GM23338 (cell line): Measurements from ENCODE around the gene CDIPT. TPM values are rescaled to one million over a fixed set of nuclear protein-coding genes. Genes with fewer than 3 reads are reported as not detected.

Source experiments
- ATAC-seq: fragments of 200-7000 bp; cut with Tn5 transposase; 3 replicates; pipeline ENCODE4 v1.9.1; 2020
- DNase-seq: peaks from one replicate; pipeline ENCODE4 v3.0.0-alpha.2; 2015; ENCODE audit warnings: low spot score
- H2AFZ ChIP-seq: fragments of 200-600 bp; sonication (generic); 2 replicates; pipeline ENCODE4 v1.8.0; 2016; ENCODE audit warnings: antibody characterized with exemption, mild to moderate bottlenecking, moderate library complexity
- H3F3A ChIP-seq: fragments of 200-600 bp; sonication (generic); replicated peaks from 2 replicates; pipeline ENCODE4 v1.8.0; 2017; ENCODE audit warnings: antibody characterized with exemption, mixed run types, low read depth
- H3K27ac ChIP-seq: fragments of 200-600 bp; sonication (generic); 2 replicates; pipeline ENCODE4 v1.6.1; 2016; ENCODE audit warnings: low read depth
- H3K27me3 ChIP-seq: fragments of 200-600 bp; sonication (generic); 2 replicates; pipeline ENCODE4 v1.8.0; 2016; ENCODE audit warnings: mild to moderate bottlenecking, mixed run types, moderate library complexity; ENCODE audit not compliant: insufficient read depth
- H3K36me3 ChIP-seq: fragments of 200-600 bp; sonication (generic); 2 replicates; pipeline ENCODE4 v1.8.0; 2016; ENCODE audit warnings: mild to moderate bottlenecking; ENCODE audit not compliant: insufficient read depth
- H3K4me1 ChIP-seq: fragments of 200-600 bp; sonication (generic); 2 replicates; pipeline ENCODE4 v1.8.0; 2016; ENCODE audit warnings: mild to moderate bottlenecking, moderate library complexity; ENCODE audit not compliant: insufficient read depth
- H3K4me2 ChIP-seq: fragments of 200-600 bp; sonication (generic); 2 replicates; pipeline ENCODE4 v1.7.1; 2017; ENCODE audit warnings: mixed run types
- H3K4me3 ChIP-seq: fragments of 200-600 bp; sonication (generic); 2 replicates; pipeline ENCODE4 v1.6.1; 2016; ENCODE audit warnings: mixed run types
- H3K79me2 ChIP-seq: fragments of 200-600 bp; sonication (generic); replicated peaks from 2 replicates; pipeline ENCODE4 v1.8.0; 2017; ENCODE audit warnings: mild to moderate bottlenecking; ENCODE audit not compliant: insufficient read depth
- H3K9me2 ChIP-seq: fragments of 200-600 bp; sonication (generic); 2 replicates; pipeline ENCODE4 v1.8.0; 2017; ENCODE audit not compliant: insufficient read depth
- H4K20me1 ChIP-seq: fragments of 200-600 bp; sonication (generic); replicated peaks from 2 replicates; pipeline ENCODE4 v1.8.0; 2017; ENCODE audit warnings: mild to moderate bottlenecking; ENCODE audit not compliant: insufficient read depth
- H3K27ac Mint-ChIP-seq: 2 replicates; pipeline ENCODE4 v1.8.0; 2020; ENCODE audit warnings: inconsistent platforms, mild to moderate bottlenecking, moderate library complexity, mixed read lengths
- H3K27me3 Mint-ChIP-seq: 3 replicates; pipeline ENCODE4 v1.8.0; 2022; ENCODE audit warnings: low read depth, mild to moderate bottlenecking, moderate library complexity, mixed read lengths, inconsistent platforms; ENCODE audit not compliant: insufficient read depth, poor library complexity
- H3K36me3 Mint-ChIP-seq: 3 replicates; pipeline ENCODE4 v1.8.0; 2021; ENCODE audit warnings: low read depth, mild to moderate bottlenecking, inconsistent platforms, moderate library complexity, mixed read lengths
- H3K4me1 Mint-ChIP-seq: 3 replicates; pipeline ENCODE4 v1.8.0; 2020; ENCODE audit warnings: mild to moderate bottlenecking, inconsistent platforms, mixed read lengths
- H3K4me3 Mint-ChIP-seq: 3 replicates; pipeline ENCODE4 v1.8.0; 2021; ENCODE audit warnings: moderate library complexity, mild to moderate bottlenecking, inconsistent platforms, mixed read lengths
- H3K9me3 Mint-ChIP-seq: 3 replicates; pipeline ENCODE4 v1.8.0; 2020; ENCODE audit warnings: moderate library complexity, mild to moderate bottlenecking, inconsistent platforms, mixed read lengths
- CREB1 ChIP-seq: fragments of 250-450 bp; sonication (Bioruptor Pico); IDR thresholded peaks from 2 replicates; pipeline ENCODE4 v1.5.0; 2020; ENCODE audit warnings: low read depth, mild to moderate bottlenecking, moderate library complexity
- EZH2 ChIP-seq: fragments of 200-600 bp; sonication (generic); IDR thresholded peaks from one replicate; pipeline ENCODE4 v1.8.0; 2017; ENCODE audit warnings: antibody characterized with exemption, mild to moderate bottlenecking, low read depth; ENCODE audit not compliant: unreplicated experiment
- JUNB ChIP-seq: IDR thresholded peaks from one replicate; pipeline ENCODE4 v1.6.1; 2016; ENCODE audit warnings: antibody characterized with exemption; ENCODE audit not compliant: unreplicated experiment
- NANOG ChIP-seq: IDR thresholded peaks from 2 replicates; pipeline ENCODE4 v1.6.1; 2016; ENCODE audit warnings: antibody characterized with exemption, borderline replicate concordance
- POLR2AphosphoS5 ChIP-seq: IDR thresholded peaks from 2 replicates; pipeline ENCODE4 v1.6.1; 2016; ENCODE audit warnings: antibody characterized with exemption, low read depth
- polyA plus RNA-seq: library from polyadenylated mRNA; unstranded; fragments of >200 nt; fragmentation: Nextera tagmentation; extraction: Ambion mirVana; gene quantifications from 2 replicates; pipeline ENCODE4 v1.2.1, GENCODE V29; 2016
- total RNA-seq: library from RNA; depleted of rRNA; stranded (reverse); fragments of >200 nt; shearing (Covaris generic); gene quantifications from 2 replicates; pipeline ENCODE4 v1.2.3, GENCODE V29; 2014
- TF ChIP-seq, protein P1 (sequence below): fragments of 250-450 bp; sonication (Bioruptor Pico); IDR thresholded peaks from 2 replicates; pipeline ENCODE4 v1.5.0; 2020; ENCODE audit warnings: mild to moderate bottlenecking, moderate library complexity
- TF ChIP-seq, protein P2 (sequence below), 2 experiments: fragments of 200-600 bp in 1 of 2; sonication (generic) in 1 of 2; conservative IDR thresholded peaks; 2 replicates each; pipeline versions ENCODE4 v1.5.1 to v1.6.1; 2016 to 2017; ENCODE audit warnings: antibody characterized with exemption in 2 of 2, low read depth in 2 of 2, mild to moderate bottlenecking in 2 of 2, moderate library complexity in 1 of 2
- TF ChIP-seq, protein P3 (sequence below): IDR thresholded peaks from 2 replicates; pipeline ENCODE4 v1.6.1; 2016; ENCODE audit warnings: antibody characterized with exemption

Gene CDIPT
- total and polyA plus RNA-seq, 2 experiments from 2014 or later, result 36.2 to 78.1 TPM

DNA sequence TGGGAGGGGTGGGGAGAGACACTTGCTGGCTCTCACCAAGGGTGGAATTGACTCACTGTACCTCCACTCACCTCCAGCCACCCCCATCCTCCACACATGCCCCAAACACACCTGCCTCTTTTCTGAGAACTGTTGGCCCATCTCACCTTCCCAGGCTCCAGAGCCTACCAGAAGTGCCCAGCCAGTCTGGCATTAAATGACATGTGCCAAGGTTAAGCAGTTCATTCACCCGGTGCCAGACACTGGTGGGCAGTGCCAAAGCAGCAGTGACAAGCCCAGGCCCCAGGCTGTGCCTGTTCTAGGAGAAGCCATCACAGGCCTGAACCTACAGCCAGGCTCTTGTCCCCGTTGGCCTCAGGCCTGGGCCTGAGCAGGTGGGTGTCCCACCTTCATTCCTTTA, 31.5 kb downstream of the CDIPT start:
- no peak overlapping the region for H3K4me2 ChIP-seq
- no peaks in the 10 kb centered on the region for H3K36me3 Mint-ChIP-seq
- H3K36me3 ChIP-seq, result no peaks in the 10 kb centered on the region

DNA sequence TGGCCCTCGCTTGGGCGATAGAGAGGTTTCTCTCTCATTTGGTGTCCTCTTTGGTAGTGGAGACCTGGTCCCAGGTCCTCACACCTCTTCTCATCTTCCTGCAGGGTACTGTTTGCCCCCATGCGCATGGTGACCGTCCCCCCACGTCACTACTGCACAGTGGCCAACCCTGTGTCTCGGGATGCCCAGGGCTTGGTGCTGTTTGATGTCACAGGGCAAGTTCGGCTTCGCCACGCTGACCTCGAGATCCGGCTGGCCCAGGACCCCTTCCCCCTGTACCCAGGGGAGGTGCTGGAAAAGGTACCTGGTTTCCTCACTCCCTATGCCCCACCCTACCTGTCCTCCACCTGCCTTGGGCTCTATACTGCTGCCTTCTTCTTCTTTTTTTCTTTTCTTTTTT, 32.3 kb downstream of the CDIPT start:
- Histone ChIP-seq H3K27me3 (no peaks in the 10 kb centered on the region), H3K9me2 (no peaks in the 10 kb centered on the region), H4K20me1 (no peaks in the 10 kb centered on the region), H3K4me2 (no peak overlapping the region), H3F3A (no peaks in the 10 kb centered on the region; the same call in 1 of the 2 replicates), H3K36me3 (no peaks in the 10 kb centered on the region), H3K4me1 (no peaks in the 10 kb centered on the region; the same call in 1 of the 2 replicates), H2AFZ (no peak overlapping the region), H3K27ac (no peak overlapping the region), H3K79me2 (no peaks in the 10 kb centered on the region), H3K4me3 (no peak overlapping the region)
- Mint-ChIP-seq H3K27ac (no peak overlapping the region), H3K27me3 (peaks cover 2% of the 10 kb centered on the region), H3K4me3 (no peak overlapping the region; the same call in 2 of the 3 replicates), H3K4me1 (peaks cover 3% of the 10 kb centered on the region), H3K36me3 (no peaks in the 10 kb centered on the region), H3K9me3 (no peaks in the 10 kb centered on the region)
- no peak for DNase-seq
- ATAC-seq, result no peak
- TF ChIP-seq, protein P1, sequence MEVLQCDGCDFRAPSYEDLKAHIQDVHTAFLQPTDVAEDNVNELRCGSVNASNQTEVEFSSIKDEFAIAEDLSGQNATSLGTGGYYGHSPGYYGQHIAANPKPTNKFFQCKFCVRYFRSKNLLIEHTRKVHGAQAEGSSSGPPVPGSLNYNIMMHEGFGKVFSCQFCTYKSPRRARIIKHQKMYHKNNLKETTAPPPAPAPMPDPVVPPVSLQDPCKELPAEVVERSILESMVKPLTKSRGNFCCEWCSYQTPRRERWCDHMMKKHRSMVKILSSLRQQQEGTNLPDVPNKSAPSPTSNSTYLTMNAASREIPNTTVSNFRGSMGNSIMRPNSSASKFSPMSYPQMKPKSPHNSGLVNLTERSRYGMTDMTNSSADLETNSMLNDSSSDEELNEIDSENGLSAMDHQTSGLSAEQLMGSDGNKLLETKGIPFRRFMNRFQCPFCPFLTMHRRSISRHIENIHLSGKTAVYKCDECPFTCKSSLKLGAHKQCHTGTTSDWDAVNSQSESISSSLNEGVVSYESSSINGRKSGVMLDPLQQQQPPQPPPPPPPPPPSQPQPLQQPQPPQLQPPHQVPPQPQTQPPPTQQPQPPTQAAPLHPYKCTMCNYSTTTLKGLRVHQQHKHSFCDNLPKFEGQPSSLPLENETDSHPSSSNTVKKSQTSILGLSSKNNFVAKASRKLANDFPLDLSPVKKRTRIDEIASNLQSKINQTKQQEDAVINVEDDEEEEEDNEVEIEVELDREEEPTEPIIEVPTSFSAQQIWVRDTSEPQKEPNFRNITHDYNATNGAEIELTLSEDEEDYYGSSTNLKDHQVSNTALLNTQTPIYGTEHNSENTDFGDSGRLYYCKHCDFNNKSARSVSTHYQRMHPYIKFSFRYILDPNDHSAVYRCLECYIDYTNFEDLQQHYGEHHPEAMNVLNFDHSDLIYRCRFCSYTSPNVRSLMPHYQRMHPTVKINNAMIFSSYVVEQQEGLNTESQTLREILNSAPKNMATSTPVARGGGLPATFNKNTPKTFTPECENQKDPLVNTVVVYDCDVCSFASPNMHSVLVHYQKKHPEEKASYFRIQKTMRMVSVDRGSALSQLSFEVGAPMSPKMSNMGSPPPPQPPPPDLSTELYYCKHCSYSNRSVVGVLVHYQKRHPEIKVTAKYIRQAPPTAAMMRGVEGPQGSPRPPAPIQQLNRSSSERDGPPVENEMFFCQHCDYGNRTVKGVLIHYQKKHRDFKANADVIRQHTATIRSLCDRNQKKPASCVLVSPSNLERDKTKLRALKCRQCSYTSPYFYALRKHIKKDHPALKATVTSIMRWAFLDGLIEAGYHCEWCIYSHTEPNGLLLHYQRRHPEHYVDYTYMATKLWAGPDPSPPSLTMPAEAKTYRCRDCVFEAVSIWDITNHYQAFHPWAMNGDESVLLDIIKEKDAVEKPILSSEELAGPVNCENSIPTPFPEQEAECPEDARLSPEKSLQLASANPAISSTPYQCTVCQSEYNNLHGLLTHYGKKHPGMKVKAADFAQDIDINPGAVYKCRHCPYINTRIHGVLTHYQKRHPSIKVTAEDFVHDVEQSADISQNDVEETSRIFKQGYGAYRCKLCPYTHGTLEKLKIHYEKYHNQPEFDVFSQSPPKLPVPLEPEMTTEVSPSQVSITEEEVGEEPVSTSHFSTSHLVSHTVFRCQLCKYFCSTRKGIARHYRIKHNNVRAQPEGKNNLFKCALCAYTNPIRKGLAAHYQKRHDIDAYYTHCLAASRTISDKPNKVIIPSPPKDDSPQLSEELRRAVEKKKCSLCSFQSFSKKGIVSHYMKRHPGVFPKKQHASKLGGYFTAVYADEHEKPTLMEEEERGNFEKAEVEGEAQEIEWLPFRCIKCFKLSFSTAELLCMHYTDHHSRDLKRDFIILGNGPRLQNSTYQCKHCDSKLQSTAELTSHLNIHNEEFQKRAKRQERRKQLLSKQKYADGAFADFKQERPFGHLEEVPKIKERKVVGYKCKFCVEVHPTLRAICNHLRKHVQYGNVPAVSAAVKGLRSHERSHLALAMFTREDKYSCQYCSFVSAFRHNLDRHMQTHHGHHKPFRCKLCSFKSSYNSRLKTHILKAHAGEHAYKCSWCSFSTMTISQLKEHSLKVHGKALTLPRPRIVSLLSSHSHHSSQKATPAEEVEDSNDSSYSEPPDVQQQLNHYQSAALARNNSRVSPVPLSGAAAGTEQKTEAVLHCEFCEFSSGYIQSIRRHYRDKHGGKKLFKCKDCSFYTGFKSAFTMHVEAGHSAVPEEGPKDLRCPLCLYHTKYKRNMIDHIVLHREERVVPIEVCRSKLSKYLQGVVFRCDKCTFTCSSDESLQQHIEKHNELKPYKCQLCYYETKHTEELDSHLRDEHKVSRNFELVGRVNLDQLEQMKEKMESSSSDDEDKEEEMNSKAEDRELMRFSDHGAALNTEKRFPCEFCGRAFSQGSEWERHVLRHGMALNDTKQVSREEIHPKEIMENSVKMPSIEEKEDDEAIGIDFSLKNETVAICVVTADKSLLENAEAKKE (CRISPR knock-in tag), result no peak
- TF ChIP-seq NANOG (no peak), JUNB (no peak)
- TF ChIP-seq, protein P2, sequence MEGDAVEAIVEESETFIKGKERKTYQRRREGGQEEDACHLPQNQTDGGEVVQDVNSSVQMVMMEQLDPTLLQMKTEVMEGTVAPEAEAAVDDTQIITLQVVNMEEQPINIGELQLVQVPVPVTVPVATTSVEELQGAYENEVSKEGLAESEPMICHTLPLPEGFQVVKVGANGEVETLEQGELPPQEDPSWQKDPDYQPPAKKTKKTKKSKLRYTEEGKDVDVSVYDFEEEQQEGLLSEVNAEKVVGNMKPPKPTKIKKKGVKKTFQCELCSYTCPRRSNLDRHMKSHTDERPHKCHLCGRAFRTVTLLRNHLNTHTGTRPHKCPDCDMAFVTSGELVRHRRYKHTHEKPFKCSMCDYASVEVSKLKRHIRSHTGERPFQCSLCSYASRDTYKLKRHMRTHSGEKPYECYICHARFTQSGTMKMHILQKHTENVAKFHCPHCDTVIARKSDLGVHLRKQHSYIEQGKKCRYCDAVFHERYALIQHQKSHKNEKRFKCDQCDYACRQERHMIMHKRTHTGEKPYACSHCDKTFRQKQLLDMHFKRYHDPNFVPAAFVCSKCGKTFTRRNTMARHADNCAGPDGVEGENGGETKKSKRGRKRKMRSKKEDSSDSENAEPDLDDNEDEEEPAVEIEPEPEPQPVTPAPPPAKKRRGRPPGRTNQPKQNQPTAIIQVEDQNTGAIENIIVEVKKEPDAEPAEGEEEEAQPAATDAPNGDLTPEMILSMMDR (conservative IDR thresholded peaks at IDR 0.05; ENCODE audit: low read depth in 2 of 2), result no peak

More for the DNA sequence above, 31.5 kb downstream of the CDIPT start:
- no peak for DNase-seq
- H4K20me1 ChIP-seq, result no peaks in the 10 kb centered on the region
- no peaks in the 10 kb centered on the region for H3K9me3 Mint-ChIP-seq
- H3K79me2 ChIP-seq, result no peaks in the 10 kb centered on the region
- no peaks in the 10 kb centered on the region; the same call in 1 of the 2 replicates for H3F3A ChIP-seq
- H3K4me3 Mint-ChIP-seq, result no peak overlapping the region
- no peak overlapping the region for H2AFZ ChIP-seq
- no peak overlapping the region for H3K4me3 ChIP-seq
- peaks cover 3% of the 10 kb centered on the region; the same call in 1 of the 3 replicates for H3K4me1 Mint-ChIP-seq
- ATAC-seq, result no peak
- H3K9me2 ChIP-seq, result no peaks in the 10 kb centered on the region
- no peaks in the 10 kb centered on the region for H3K4me1 ChIP-seq
- H3K27ac ChIP-seq, result no peak overlapping the region
- no peaks in the 10 kb centered on the region for H3K27me3 ChIP-seq
- no peak overlapping the region for H3K27ac Mint-ChIP-seq
- H3K27me3 Mint-ChIP-seq, result peaks cover 2% of the 10 kb centered on the region
- TF ChIP-seq, protein P2 (conservative IDR thresholded peaks at IDR 0.05; ENCODE audit: low read depth in 2 of 2), result no peak
- TF ChIP-seq EZH2 (no peak), JUNB (no peak), POLR2AphosphoS5 (no peak), CREB1 (no peak)
- TF ChIP-seq, protein P3, sequence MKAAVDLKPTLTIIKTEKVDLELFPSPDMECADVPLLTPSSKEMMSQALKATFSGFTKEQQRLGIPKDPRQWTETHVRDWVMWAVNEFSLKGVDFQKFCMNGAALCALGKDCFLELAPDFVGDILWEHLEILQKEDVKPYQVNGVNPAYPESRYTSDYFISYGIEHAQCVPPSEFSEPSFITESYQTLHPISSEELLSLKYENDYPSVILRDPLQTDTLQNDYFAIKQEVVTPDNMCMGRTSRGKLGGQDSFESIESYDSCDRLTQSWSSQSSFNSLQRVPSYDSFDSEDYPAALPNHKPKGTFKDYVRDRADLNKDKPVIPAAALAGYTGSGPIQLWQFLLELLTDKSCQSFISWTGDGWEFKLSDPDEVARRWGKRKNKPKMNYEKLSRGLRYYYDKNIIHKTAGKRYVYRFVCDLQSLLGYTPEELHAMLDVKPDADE, result no peak
